Activated CD8-positive, alpha-beta memory T cell treated with anti-CD3 and anti-CD28 coated beads for 24 hours (primary cell): ENCODE results near the gene BCAS3.
"Not testable (repeated sequence)": the region's sequence is repeated elsewhere in the genome, so short reads cannot be mapped to it uniquely, and the experiment has no call there.

Experiments
- DNase-seq: peaks from one replicate; pipeline ENCODE4 v3.0.0-alpha.2; 2020

BCAS3 gene

DNA sequence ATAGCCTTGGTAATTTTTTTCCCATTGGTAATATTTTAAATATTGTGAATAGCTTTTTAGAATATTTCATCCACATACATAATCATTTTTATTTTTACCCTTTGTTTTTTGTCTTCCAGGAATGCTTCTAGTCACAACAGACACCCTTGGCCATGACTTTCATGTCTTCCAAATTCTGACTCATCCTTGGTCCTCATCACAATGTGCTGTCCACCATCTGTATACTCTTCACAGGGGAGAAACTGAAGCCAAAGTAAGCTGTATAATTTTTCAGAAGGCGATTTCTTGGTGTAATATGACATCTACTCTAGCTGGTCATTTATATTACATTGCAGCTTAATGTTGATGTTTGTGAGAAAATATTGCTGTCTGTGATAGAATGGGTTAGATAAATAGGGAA lies 269.4 kb downstream of the BCAS3 start:
- DNase-seq = no peak

DNA sequence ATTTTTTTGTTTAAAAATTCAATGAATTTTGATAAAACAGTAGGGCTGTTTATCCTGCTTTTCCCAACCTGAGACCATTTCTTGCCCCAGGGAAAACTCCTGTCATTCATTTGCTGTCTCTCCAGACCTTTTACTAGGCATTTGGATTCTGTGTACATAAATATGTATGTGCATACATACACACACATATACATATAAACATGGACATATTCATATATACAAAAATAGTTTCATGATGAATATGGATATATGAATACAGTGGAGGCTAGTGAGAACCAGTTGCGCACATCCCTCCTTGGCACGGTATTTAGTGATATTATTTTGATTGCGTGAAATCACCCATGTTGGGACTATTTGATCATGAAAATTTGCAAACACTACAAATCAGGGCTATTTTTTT lies 269.9 kb downstream of the BCAS3 start:
- DNase-seq = no peak

DNA sequence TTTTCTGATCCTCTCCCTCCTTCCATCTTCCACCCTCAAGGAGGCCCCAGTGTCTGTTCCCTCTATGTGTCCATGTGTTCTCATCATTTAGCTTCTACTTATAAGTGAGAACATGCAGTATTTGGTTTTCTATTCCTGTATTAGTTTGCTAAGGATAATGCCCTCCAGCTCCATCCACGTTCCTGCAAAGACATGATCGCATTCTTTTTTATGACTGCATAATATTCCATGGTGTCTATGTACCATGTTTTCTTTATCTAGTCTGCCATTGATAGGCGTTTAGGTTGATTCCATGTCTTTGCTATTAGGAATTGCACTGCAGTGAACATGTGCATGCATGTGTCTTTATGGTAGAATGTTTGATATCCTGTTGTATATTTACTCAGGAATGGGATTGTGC lies 275.1 kb downstream of the BCAS3 start:
- DNase-seq = no peak

DNA sequence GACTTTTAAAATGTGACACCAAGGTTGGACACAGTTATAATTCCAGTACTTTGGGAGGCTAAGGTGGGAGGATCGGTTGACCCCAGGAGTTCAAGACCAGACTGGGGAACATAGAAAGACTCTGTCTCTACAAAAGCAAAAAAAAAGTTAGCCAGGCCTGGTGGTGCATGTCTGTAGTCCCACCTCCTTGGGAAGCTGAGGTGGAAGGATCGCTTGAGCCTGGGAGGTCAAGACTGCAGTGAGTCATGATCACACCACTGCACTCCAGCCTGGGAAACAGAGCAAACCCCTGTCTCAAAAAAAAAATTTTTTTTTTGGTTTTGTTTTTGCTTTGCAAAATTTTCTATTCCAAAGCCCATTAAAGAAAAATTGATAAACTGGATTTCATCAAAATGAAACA lies 281.4 kb downstream of the BCAS3 start:
- DNase-seq = no peak

DNA sequence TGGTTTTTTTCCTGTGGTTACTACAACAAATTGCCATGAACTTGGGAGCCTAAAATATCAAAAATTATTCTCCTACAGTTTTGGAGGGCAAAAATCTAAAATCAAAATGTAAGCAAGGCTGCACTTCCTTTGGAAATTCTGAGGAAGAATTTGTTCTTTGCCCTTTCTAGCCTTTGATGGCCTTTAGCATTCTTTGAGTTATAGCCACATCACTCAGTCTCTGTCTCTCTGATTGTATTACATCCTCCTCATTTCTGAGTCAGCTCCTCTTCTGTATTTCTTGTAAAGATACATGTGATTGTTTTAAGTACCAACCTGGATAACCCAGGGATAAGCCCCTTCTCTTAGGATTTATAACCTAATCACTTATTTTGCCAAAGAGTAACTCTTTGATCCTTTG lies 282.0 kb downstream of the BCAS3 start:
- no peak for DNase-seq

DNA sequence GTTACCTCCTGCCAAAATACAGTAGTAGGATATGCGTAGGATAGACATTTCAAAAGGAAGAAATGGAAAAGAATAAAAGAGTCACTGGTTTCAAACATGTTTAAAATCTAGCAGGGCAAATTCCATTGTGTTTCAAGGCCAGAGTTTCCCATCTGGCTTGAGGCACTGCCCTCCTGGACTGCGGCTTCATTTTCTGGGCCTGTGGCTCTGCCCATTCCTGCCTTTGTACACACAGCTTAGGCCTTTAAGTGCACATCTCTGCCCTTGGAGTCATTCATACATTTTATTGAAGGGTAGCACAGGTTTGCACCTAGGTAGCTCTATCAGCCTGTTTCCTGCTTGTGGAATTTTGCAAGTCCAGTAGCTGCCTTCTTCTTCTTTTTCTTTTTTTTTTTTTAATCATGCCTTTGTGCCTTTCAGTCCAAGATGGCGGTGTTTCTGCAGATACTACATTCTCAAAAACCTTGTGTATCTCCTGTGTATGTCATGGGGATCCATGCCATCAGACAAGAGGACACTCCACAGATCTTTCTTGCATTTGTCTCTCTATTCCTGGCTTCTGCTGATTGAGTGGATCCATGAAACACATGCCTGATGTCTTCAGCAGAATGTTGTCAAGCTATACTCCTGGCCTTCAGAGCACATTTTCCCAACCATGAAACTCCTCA lies 282.9 kb downstream of the BCAS3 start:
- no peak for DNase-seq

DNA sequence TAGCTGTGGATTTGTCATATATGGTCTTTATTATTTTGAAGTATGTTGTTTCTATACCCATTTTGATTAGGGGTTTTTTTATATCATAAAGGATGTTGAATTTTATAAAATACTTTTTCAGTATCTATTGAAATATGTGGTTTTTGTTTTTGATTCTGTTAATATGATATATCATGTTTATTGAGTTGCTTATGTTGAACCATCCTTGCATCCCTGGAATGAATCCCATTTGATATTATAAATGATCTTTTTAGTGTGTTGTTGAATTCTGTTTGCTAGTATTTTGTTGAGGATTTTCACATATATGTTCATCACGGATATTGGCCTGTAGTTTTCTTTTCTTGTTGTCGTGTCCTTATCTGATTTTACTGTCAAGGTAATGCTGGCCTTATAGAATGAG lies 286.5 kb downstream of the BCAS3 start:
- DNase-seq = no peak

DNA sequence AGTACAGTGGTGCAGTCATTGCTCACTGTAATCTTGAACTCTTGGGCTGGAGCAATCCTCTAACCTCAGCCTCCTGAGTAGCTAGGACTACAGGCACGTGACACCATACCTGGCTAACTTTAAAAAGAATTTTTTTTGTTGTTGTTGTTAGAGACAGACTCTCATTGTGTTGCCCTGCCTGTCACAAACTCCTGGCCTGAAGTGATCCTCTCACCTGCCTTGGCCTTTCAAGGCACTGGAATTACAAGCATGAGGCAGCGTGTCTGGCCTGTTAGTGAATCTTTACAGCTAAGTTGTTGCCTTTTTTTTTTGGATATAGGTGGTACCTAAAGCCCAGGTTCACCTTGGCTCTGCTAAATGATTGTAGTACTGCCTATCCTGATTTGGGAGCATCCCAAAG lies 290.6 kb downstream of the BCAS3 start:
- DNase-seq = no peak

DNA sequence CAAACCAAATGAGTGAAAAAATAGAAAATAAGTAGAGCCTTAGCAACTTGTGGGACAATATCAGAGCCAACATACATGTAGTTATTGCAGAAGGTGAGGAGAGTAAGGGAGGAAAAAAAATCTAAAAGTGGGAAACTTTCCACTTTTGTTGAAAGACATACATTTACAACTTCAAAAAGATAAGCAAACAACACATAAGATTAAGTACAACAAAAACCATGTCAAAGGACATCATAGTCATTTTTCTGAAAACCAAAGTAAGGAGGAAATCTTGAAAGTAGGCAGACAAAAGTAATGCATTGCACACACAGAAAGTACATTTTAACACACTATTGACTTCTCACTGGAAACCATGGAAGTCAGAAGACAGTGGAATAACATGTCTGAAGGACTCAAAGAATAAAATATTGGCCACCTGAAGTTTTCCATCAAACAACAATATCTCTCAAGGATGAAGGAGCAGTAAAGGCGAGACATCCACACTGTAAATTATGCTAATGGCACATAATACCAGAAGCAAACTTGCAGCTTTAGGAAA lies 291.9 kb downstream of the BCAS3 start:
- DNase-seq = no peak

DNA sequence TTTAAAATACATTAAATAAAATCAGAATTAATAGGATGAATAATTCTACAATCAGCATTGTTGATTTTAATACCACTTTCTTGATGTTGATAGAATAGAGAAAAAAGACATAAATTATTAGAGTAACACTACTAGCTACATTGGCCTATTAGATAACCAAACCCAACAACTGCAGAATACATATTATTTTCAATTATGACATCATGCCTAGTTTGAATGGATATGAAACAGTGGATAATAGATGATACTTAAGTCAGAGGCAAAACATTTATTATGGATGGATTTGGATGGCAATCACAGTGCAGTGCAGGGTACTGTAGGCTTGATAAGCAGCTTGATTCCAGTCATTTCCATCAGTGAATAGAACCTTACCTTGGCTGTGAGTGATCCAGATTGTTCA lies 293.1 kb downstream of the BCAS3 start:
- DNase-seq = no peak

DNA sequence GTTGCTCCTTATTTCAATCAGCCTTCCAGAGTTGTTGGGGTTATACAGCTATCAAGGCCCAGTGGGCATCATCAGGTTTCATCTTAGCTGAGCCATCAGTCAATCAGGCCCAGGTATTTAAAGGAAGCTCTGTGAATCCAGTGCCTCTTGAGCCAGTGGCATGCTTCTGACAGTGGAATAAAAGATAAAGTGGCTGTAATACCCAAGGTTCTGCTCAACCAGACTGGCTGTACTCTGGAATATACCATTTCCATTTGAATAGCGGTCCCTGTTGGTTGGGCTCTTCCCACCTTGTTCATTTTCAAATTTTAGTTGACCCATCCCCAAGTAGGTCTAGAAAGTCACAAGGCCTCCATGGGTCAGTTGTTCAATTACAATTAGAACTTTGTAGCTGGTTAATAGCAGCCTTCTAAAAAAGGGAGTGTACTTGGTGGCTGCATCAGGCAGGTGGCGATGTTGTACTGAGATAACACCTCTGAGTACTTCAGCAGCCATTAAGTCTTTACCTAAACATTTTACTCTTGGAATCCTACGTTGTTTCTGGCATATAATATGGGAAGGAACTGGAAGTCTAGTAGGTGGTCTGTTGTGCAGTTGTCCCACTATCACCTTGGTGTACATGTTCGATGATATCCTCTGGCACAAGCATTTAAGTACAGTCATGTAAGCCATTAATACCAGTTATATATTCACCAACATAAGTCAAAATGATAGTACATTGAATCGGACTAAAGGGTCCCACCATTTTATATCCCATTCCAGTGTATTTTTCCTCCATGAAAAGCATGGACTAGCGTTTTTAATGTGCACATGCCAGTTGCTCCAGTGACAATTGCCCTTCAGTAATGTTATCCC lies 294.1 kb downstream of the BCAS3 start:
- no peak for DNase-seq

DNA sequence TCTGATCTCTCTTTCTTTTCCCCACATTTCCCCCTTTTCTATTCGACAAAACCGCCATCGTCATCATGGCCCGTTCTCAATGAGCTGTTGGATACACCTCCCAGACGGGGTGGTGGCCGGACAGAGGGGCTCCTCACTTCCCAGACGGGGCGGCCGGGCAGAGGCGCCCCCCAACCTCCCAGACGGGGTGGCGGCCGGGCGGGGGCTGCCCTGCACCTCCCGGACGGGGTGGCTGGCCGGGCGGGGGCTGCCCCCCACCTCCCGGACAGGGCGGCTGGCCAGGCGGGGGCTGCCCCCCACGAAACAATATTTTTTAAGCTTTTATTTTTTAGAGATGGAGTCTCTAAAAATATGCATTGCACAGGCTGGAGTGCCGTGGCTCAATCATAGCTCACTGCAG lies 299.2 kb downstream of the BCAS3 start:
- not testable (repeated sequence) for DNase-seq

DNA sequence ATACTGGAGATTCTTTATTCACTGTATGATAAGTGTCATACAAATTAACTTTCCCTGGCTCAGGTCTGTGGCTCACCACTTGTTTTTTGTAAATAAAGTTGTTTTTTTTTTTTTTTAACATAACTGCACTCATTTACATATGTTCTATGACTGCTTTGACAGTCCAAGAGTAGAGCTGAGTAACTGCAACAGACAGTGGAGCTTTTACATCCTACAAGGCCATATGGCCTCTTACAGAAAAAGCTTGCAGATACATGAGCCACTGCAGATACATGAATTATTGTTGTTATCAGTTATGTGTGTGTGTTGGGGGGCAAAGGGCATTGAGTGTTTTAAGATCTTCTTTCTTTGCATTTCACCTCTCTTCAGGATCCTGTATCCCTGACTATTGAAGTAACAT lies 311.7 kb downstream of the BCAS3 start:
- no peak for DNase-seq

DNA sequence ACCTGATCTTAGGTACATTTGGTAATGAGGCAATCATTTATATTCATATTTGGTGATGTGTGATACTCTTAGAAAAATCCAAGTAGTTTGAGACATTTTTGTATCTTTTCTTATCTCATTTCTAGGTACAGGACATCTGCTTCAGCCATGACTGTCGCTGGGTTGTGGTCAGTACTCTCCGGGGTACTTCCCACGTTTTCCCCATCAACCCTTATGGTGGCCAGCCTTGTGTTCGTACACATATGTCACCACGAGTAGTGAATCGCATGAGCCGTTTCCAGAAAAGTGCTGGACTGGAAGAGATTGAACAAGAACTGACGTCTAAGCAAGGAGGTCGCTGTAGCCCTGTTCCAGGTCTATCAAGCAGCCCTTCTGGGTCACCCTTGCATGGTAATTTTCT lies 312.2 kb downstream of the BCAS3 start:
- DNase-seq = no peak

DNA sequence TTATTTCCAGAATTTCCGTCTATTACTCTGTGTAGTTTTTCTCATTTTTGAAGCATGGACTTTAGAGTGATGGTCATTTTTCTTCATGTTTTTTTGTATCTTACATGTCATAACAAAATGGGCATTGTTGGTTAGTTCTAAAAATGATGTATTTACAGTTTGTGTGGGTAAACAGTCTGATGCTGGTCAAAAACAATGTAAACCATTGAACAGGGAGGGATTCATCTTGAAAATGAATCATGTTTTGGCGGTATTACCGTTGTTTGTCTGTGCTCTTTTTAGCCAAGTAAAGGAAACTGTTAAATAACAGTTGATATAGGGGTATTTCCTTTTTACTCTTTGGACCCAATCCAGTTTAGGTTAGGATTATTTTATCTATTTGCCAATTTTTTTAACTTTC lies 315.8 kb downstream of the BCAS3 start:
- no peak for DNase-seq

DNA sequence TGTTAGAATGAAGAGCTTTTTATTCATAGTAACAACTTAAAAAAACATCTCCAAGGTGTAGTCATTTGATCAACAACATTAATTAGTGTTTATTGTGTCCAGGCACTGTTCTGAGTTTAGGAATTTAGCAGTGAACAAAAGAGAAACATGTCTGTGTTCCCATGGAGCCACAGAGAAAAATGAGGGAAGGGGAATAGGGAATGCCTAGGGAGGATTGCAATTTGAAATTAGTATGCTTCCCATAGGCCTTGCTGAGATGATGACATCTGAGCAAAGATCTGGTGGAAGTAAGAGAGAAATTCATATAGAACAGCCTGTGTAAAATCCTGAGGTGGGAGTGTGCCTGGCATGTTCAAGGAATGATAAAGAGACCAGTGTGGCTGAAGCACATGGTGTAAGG lies 318.0 kb downstream of the BCAS3 start:
- DNase-seq = no peak

DNA sequence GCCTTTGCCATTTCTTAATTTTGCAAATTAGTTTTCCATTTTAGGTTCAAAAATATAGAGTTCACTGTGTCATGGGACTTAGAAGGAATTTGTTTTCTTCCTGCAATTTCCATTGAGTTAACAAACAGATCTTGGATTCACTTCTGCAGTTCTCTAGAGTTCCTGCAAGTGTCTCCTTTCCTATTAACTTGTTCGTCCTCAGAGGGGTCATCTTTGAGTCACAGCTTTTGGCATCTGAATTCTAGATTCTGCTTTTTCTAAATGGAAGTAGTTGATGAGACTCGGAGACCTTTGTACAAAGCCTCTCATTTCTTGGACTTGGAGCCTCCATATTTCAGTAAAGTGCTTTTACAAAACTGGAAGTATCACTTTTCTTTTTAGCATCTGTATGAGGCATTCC lies 323.3 kb downstream of the BCAS3 start:
- DNase-seq = no peak

DNA sequence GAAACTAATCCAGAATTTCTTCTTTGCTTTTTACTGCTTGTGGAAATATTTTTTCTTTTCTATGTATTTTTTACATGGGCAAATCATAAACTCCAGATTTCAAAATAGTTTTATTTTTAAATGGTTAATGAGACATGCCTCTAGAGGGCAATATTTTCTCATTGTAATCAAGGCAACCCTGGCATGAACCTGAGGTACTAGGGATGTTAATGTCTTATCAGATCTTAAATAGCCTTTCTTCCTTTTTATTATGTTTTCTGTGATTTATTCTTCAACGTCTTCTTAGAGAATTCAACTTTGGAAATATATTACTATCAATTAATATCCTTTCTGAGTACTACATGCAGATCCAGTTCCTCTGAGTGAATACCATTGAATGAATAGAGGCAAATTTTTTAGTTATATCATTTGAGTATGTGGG lies 324.7 kb downstream of the BCAS3 start:
- DNase-seq = no peak

DNA sequence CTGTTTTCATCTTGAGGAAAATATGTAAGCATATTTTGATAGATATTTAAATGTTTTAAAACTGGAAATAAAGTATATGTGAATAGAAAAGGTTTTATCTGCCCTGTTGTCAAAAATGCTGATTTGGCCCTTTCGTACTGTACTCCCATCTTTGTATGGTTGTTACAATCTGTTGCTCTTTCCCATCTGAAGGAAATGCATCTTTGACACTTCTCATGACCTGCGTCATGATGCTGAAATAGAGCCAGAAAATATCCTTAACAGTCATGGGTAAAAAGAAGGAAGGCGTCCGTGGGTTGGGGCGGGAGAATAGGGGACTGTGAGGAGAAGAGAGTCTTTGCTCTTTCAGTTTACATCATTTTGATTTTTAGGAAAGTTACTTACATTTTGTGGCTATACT lies 327.7 kb downstream of the BCAS3 start:
- DNase-seq = no peak

DNA sequence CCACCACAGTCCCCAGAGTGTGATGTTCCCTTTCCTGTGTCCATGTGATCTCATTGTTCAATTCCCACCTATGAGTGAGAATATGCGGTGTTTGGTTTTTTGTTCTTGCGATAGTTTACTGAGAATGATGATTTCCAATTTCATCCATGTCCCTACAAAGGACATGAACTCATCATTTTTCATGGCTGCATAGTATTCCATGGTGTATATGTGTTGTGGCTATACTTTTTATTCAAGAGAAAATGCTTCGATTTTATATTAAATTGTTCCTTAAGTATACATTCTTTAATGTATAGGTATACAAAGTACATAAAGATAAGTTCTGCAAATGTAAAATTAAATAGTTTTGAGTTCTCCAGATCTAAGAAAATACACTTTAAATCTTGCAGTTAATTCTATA lies 328.3 kb downstream of the BCAS3 start:
- not testable (repeated sequence) for DNase-seq

DNA sequence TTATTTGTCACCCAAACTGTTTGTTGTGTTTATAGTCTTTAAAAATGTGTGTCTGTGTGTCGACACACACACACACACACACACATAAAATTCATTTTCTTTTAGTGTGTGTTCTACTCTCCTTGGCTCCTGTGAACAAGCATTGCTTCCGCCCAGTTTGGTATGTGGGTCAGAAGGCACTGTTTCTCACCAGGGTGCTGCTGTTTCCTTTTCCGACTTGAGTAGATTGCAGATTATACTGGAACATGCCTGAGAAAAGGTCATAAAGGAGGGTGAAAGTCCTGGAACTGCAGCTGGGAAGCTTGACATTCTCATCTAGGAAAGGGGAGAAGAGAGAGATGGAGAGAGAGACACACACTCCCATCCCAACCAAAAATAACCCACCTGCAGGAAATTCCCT lies 330.3 kb downstream of the BCAS3 start:
- DNase-seq = no peak

DNA sequence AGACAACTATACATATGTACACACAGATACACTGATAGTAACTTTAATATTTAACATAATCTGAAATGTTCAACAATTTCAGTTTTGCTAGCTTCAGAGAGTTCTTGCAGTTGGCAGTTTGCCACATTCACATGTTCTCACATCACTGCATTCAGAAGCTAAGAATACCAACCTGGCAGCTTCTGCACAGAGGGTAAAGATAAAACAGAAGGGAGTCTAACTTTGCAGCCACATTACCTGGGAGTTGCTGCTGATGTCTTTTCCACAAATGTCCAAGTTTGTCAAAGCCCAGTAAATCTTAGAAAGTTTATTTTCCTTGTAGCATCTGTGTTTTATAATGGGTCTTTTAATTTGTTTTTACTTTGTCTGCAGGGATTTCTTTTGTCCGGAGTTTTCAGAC lies 332.0 kb downstream of the BCAS3 start:
- DNase-seq = no peak

DNA sequence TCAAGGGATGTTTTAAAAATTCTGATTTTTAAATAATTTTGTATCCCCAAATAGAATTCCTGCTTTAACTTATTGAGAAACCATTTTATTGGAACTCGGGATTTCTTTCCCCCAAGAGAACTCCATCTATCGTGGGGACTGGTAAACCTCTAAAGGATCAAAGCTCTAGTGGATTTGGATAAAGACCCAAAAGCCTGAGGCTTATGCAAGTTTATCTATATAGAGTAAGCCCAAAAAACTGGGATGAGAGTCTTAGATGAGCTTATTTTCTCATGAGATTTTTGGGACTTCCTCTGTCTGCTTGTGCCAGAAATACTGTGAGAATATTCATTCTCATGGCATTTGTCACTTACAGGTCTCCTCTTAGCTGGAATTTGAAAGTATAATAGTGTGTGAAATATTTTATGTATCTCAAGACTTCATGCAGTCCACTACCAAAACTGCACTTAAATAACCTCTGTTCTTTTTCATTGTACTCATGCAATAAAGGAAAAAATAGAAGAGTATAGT lies 333.1 kb downstream of the BCAS3 start:
- no peak for DNase-seq

DNA sequence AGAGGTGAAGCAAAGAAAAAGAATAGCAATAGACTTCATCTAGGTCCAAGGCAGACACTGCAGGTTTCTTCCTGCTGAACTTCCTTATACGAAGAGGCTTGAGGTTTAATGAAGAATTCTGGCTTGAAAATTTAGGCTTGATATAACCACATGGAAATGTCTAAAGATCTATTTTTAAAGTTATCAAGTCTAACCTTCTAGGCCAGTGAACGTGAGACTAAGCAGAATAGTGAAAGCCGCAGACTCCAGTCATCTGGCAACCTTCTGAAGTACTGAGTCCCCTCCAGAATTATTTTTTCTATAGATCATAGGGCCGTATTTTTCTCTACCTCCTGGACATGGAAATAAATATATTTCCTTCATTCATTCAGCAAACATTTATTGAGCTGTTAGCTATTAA lies 333.6 kb downstream of the BCAS3 start:
- DNase-seq = no peak
